ENCODE data around the gene PRKCB. TPM values are rescaled to one million over a fixed set of nuclear protein-coding genes. Genes with fewer than 3 reads are reported as not detected.

Gene PRKCB
- total and polyA plus RNA-seq, 2 of the 8 experiments (the other 6 are each of a cell fraction or from before 2014, with no cell fraction given): 7.1 to 12.1 TPM

- no peak overlapping the region for H4K91ac ChIP-seq (replicated peaks; ENCODE audit: insufficient read length, low read length)
- H4K20me1 ChIP-seq (replicated peaks in 1 of 2; ENCODE audit: control insufficient read depth in 1 of 2, insufficient read depth in 2 of 2, low read length in 2 of 2): no peaks in the 10 kb centered on the region
- H4K8ac ChIP-seq (ENCODE audit: extremely low read depth, insufficient read depth, low read length): no peak overlapping the region
- H3K23ac ChIP-seq (ENCODE audit: insufficient read length): no peak overlapping the region
- H2BK5ac ChIP-seq (ENCODE audit: low read depth, low read length): no peak overlapping the region
- H3K4me1 ChIP-seq (replicated peaks in 1 of 4; ENCODE audit: control insufficient read depth in 3 of 4, insufficient read depth in 4 of 4, low read length in 3 of 4): peaks cover 2 to 8% (median 5%) of the 10 kb centered on the region in 4 experiments; a peak in 5 of 7 replicates
- H3K79me1 ChIP-seq (ENCODE audit: low read depth, low read length): no peaks in the 10 kb centered on the region
- H3K27ac ChIP-seq (ENCODE audit: low read depth, low read length): no peak overlapping the region
- WGBS, 2 experiments (ENCODE audit: extremely low coverage in 1 of 2, insufficient coverage in 1 of 2, insufficient read length in 1 of 2, insufficient replicate concordance in 2 of 2, low coverage in 1 of 2, low lambda C conversion rate in 2 of 2, missing lambda C conversion rate in 1 of 2): 88% methylated on average over 2 of the region's 2 CpGs; no CpG with 5 or more reads in 1 of the 2 experiments
- no peak overlapping the region for H3K4ac ChIP-seq (replicated peaks; ENCODE audit: insufficient read length, low read depth, low read length)
- H3K9ac ChIP-seq (replicated peaks in 1 of 4; ENCODE audit: extremely low read depth in 1 of 4, low read depth in 3 of 4, low read length in 3 of 4): no peak overlapping the region
- no peak overlapping the region for H2BK20ac ChIP-seq (ENCODE audit: low read length)
- no peak overlapping the region for H3K56ac ChIP-seq (replicated peaks; ENCODE audit: insufficient read length, low read depth, low read length)
- no peak overlapping the region for H3K14ac ChIP-seq (ENCODE audit: insufficient read length)
- POLR2A ChIA-PET (ENCODE audit: partially characterized antibody): interaction anchor here (0.9 to 1.1 kb wide), 2 partner anchors 17 to 79 kb away, joined by 4 read pairs; no protein-coding TSS in a partner anchor
- H2BK120ac ChIP-seq (replicated peaks; ENCODE audit: low read depth, low read length): no peak overlapping the region
- FAIRE-seq (no peak), DNase-seq (ENCODE audit: low read depth in 1 of 2, low spot score in 2 of 2) (no peak)
- no peak overlapping the region for H4K5ac ChIP-seq (ENCODE audit: insufficient read length, low read depth, low read length)
- no peaks in the 10 kb centered on the region for H3K23me2 ChIP-seq (ENCODE audit: low read depth, low read length)
- H2BK12ac ChIP-seq (ENCODE audit: low read depth, low read length): no peak overlapping the region
- H3K79me2 ChIP-seq (ENCODE audit: control insufficient read depth in 1 of 2, insufficient read depth in 2 of 2, low read length in 2 of 2): no peaks in the 10 kb centered on the region
- H2AK5ac ChIP-seq (ENCODE audit: low read depth, low read length): no peak overlapping the region
- no peak overlapping the region for H3K18ac ChIP-seq (ENCODE audit: extremely low read depth, low read length)
- H2AFZ ChIP-seq (ENCODE audit: low read length): no peak overlapping the region
- no peaks in the 10 kb centered on the region for H3K9me3 ChIP-seq (ENCODE audit: insufficient read depth in 2 of 2, low read depth in 1 of 2, low read length in 1 of 2)
- no peak overlapping the region for H2BK15ac ChIP-seq (ENCODE audit: low read length)
- no peaks in the 10 kb centered on the region; a peak in 1 of 8 replicates for H3K36me3 ChIP-seq (ENCODE audit: control insufficient read depth in 2 of 4, insufficient read depth in 4 of 4, low read length in 3 of 4)
- TF ChIP-seq CHD1 (IDR thresholded peaks at IDR 0.05; ENCODE audit: low read depth, low read length) (no peak), EP300 (IDR thresholded peaks at IDR 0.05; ENCODE audit: borderline replicate concordance in 1 of 2, low read depth in 2 of 2, low read length in 2 of 2) (no peak), SAP30 (IDR thresholded peaks at IDR 0.05; ENCODE audit: insufficient read depth, insufficient replicate concordance, low read length) (no peak), POU5F1 (IDR thresholded peaks at IDR 0.05; ENCODE audit: low read depth, low read length) (no peak), ZNF274 (IDR thresholded peaks at IDR 0.05; ENCODE audit: borderline replicate concordance, extremely low read depth, low read length) (no peak), SIN3A (conservative IDR thresholded peaks at IDR 0.05 in 1 of 2, IDR thresholded peaks at IDR 0.05 in 1 of 2; ENCODE audit: low read depth in 1 of 2, low read length in 2 of 2) (no peak)
- H3K4me2 ChIP-seq (ENCODE audit: insufficient read depth in 1 of 2, low read depth in 2 of 2, low read length in 2 of 2): no peak overlapping the region
- H3K27me3 ChIP-seq (replicated peaks in 1 of 4; ENCODE audit: control insufficient read depth in 3 of 4, extremely low read depth in 1 of 4, insufficient read depth in 3 of 4, low read length in 3 of 4): no peaks in the 10 kb centered on the region
- H3K4me3 ChIP-seq (ENCODE audit: extremely low read depth in 1 of 4, insufficient read depth in 2 of 4, low read depth in 3 of 4, low read length in 4 of 4): no peak overlapping the region
- CTCF ChIA-PET (ENCODE audit: partially characterized antibody): interaction anchor here (0.9 to 2.1 kb wide), 4 partner anchors 85 to 366 kb away, joined by 3 to 9 read pairs (median 4); no protein-coding TSS in a partner anchor
Measured at GRCh38 chr16:24131294-24131693, 295.5 kb downstream of the PRKCB start.
